Stimulated activated CD4-positive, alpha-beta T cell treated with anti-CD3 and anti-CD28 coated beads, Interleukin-4, amount 100 ng/mL, for 24 hours (primary cell): ENCODE results near the gene DDO.
"Not testable (repeated sequence)": the region's sequence is repeated elsewhere in the genome, so short reads cannot be mapped to it uniquely, and the experiment has no call there.

ENCODE experiments used
- DNase-seq: peaks from one replicate; pipeline ENCODE4 v3.0.0-alpha.2; 2020

Gene DDO

DNA sequence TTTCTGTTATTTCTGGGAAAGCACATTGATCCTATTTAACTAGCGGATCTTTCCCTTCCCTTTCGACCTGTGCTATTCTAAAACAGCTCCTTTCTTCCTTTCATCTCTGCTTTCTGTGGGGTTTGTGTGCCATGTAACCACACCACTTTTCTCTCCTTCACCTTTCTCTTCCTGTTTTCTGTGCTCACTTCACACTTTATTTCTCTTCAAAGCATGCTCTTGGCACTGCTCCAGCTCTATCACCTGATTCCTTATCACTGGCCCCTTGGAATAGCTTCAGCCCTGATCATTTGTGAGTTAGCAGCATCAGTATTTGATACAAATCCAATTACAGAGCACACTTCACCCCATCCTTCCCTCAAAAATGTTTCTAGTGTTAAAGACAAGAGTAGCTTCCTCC, 49.1 kb downstream of the DDO start:
- no peak for DNase-seq

DNA sequence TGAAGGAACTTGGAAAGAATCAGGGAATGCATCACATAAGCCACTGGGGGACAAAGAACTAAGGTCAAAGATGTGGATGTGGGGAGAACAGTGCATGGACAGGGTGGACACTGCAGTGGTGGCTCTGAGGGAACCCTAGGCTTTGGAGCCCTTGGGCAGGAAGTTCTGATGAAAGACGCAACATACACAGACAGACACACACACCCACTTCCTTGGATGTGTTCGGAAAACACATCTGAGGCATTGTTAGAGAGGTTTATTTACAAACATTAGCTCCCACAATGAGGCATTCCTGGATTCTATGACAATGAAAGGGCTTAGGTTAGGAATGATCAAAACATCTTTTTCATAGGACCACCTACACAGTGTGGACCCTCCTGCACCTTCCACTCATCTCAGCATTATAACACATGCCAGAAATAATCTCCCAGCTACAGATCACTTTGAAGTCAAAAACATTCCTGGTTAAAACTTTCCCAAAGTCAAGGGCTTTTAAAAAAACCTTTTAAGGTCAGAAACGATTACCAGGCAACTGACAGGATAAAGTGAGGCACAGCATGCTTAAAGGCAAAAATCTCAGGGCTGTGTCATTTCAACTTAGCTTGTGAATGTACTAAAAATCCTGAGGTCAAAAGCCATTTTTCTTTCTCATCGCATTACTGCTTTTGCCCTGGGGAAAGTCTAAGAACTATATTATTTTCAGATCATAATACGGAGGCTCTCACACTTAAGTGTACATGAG, 50.8 kb downstream of the DDO start:
- DNase-seq, result no peak

DNA sequence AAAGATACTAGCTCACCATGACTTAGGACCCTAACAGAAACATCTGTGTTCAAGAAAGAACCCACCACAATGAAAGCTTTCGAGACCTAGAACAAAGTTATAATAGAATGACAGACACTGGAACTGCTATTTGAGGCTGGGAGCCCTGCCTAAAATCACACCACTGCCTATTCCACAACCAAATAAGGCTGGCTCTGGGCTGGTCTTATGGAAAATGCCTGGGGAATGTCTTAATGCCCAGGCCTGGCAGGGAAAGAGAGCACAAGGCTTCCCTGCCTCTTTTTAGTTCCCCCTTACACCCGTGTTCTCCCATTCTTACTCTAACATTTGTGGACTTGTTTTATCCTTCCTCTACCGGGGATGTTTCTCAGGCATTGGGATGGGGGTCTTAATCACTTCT, 51.6 kb downstream of the DDO start:
- no peak for DNase-seq

DNA sequence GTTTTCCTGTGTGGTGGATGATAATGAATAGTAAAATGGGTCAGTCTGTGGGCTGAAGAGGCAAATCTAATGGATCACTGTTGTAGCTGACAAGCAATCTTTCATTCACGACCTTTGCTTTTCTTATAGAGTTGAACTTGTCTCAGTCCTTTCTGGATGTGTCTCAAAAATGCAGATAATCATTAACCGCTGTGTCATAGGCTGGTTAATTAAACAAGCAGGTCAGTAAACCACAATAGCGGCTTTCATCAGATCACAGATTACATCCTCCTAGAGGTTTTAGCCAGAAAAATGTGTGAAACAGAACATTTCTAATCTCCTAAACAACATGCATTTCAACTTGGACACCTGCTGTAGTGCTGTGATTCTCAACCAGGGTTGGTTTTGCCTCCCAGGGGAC, 54.7 kb downstream of the DDO start:
- DNase-seq, result no peak

DNA sequence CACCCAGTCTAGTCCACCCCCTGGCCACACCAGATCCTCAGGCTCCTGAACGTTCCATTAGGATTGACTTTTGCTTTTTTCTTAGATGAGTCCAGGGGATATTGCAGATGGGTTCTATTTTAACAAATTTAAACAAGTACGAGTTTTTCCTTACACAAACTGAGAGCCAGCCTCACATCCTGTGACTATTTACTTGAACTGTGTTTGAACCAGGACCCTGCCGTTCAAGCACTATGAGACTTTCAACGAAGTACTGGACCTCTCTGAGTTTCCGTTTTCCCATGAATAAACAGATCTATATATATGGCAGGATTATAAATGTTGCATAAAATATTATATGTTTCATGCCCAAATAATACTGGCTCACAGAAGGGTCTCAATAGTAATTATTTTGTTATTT, 55.8 kb downstream of the DDO start:
- DNase-seq, result no peak

DNA sequence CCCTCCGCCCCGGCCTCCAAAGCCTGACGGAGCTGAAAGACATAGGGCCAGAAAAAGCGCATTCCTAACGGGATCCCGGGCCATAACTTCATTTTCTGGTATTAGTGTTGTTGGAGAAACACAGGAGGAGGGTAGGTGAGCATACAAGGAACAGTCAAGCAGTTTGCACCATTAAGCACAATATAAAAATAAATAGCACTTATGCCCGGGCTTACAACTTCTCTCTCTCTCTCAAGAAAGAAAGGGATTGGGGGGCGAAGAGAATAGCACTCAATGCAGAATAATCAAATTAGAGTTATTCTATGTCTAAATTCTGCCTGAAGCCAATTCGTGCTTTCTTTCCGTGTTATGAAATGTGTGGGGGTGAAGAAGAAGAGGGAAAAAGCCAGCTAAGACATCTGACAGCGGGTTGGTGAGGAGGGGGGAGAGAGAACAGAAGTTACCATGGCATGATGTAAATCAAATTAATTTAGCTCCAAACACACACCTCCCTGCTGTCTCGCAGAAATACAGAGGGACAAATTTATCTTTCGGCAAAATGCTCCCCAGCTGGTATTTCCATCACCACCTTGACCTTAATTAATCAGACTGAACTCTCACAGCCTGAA, 56.7 kb downstream of the DDO start:
- DNase-seq, result no peak

DNA sequence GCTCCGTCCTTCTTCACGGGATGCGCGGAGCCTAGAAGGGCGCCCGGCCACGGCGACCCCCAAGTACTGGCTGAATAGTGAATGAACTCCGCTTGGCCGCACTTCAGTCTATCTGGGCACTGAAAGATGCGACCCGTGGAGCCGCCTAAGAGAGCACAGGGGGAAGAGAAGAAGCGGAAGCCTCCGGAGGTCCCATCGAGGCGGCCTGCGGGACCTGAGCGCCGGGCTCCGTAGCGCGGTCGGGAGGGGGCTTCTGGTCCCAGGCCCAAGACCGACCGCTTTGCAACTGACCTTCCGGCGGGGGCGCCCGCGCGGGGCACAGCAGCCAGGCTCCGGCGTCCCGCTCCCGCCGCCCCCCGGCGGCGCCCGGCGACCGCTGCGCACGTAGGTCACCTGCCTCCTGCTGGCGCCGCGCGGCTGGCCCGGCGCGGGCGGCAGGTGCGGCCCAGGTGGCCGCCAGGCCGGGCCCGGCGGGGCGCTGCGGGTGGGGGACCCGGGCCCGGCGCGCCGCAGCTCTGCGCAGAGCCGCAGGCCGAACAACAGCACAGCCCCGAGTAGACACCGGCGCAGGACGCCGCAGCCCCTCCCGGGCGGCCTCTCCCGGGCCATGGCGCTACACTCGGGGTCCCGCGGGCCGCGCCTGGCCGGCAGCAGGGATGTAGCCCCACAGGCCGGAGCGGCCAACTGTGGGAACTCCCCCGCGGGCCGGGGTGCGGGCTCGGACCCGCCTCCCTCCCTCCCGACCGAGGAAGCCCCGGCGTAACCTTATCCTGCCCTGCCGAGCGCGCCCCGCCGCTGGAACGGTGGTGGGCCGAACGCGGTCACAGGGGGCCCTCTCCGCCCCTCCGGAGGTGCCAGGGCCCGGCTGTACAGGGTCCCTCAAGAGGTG, 57.5 kb downstream of the DDO start, which contains the start of gene METTL24:
Gene METTL24, minus strand, starts transcription at position 686 of the 889 bp plus-strand sequence. Its CDS starts 77 bp downstream, at position 609.
- no peak for DNase-seq

DNA sequence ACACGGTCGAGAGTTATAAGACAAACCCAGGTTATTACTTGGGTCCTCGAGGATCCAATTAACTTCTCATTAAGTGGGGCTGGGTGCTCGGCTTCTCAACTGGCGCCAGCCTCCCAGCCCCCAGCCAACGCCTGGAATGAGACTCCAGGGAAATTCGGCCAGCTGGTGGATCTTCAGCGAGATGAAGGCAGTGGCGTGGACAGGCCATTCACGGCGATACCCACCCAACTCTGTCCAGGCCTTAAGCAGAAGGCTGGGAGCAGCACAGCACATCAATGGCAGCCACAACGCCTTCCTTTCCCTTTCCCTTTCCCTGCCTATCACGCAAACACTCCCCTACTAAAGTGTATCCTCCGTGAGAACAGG, 58.1 kb downstream of the DDO start:
- DNase-seq, result no peak

DNA sequence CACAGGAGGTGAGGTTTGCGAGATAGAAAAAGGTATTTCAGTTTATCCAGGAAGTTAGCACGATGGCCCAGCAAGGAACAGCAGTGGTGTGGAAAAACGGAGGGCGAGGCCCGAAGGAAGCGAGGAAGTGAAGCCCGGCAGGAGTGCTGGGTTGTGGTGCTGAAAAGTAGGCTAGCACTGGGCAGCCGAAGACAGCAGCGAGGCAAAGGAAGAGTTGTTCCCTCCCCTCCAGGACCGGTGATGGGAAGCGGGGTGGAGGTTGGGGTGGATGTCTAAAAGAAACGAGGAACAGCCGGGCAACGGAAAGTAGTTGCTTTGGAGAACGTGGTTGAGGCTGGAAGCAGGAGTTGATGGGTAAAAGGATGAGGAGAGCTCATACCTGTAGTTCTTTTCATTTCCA, 58.6 kb downstream of the DDO start:
- DNase-seq, result no peak

DNA sequence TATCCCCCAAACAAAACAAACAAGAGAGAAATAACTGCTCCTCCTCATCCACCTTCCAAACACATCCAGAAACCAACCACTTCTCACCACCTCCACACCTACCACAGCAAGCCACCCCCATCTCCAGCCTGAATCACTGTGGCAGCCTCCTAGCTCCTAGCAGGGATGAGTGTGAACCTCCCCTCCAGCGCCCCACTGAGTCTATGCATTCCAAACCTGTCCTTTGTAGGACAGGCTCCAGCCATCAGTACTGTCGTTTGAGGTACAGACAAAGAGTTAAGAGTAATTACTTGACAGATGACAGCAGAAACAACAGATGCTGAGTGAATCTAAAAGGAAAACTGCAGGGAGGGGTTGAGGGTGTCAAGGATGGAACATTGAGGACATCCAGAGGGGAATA, 59.6 kb downstream of the DDO start:
- DNase-seq, result no peak

DNA sequence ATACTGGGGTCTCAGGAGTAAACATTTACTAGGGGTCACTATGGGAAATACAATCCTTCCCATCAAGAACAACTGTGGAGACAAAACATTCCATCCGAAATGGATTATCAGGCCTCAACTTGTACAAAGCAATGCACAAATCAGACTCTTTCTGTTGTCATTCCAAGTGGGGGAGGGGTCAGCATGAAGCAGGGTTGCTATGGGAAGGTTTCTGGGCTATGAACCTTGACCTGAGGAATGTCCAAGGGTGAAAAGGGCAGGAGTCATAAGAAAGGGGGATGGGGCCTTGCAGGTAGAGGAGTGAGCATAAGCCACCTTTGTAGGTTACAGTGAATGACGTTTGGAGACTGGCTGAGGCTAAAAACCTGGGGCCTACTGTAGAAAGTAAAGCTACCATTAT, 60.4 kb downstream of the DDO start:
- no peak for DNase-seq

DNA sequence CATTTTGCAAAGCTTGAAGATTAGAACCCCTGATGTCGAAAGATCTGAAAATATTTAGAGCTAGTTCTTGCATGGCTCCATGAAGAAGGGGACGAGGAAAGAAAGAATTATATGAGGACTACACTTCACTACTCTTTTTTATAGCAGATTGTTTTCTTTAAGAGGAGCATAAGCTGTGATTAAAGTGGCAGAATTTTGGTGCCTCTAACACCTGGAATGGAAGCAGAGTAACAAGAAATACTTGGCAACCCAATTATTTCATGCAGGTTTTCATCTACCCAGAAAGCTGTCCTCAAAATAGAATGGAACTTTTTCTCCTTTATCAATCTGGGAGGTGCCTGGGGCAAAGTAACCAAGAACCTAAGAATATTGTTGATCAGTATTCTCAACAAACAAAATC, 61.2 kb downstream of the DDO start:
- DNase-seq, result no peak

DNA sequence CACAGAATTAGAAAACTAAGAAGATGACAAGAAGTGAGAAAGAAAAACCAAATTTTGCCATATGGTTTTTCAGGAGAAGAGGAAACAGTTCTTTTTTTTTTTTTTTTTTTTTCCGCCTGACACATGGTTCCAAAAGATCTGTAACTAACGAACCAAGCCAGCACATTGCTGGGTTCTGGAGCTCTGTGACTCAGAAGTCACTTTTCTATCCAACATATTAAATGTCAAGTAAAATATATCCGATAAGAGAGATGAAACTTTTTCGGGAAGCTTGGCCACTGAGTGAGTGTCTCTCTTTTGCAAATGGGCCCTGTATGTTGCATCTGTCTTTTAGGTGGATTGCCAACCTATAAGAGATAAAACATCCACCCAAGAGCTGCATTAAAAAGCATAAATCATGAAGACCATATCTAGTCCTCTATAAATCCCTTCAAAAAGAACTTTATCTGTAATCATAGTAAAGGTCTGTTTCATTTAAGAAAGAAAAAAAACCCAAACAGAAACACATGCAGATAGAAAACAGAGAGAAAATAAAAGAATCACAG, 61.8 kb downstream of the DDO start:
- DNase-seq, result no peak

DNA sequence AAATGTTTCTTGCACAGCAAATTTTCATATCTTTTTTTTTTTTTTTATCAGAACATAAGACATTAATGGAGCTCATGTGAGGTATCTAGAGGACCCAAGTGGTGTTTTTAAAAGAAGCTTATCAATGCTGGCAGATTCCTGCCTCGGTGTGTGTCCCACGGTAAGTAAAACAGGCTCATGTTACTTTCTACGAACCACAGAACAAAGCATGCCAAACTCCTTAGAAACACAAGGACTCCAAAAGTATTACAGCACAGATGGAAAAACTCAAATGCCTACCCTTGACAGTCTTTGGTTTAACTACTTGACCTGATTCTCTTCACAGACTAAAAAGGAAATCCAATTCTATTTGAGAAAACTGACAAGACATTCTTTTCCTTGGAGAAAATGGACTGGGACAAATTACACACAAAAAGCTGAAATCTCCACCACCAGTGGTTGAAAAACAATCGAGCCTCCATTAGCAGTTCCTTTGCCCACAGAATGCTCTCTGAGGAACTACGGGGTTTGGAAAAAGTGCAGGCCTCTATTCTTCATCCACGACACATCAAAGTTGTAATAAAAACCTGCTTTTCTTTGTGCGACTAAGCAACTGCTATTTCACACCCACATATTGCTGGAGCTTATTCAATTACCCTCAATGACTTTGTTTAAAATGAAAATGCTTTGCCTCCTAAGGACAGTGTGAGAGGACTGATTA, 62.7 kb downstream of the DDO start:
- no peak for DNase-seq

DNA sequence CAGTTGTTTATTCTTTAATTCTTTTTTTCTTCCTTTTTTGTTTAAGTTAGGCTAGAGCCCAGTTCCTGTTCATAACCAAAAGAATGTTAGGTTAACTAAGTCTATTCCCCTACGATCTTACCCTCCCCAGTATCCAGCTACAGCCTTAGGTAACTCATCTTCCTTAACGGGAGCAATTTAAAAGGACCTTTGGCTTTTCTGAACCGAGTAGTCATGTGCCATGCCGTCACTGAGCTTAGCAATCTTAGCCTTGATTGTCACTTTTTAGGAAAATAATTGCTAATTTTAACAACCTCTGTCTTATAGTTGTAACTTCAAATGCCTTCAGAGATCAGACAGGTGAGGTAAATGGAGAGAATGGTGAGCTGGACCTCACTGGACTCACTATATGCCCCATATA, 63.4 kb downstream of the DDO start:
- DNase-seq, result no peak

DNA sequence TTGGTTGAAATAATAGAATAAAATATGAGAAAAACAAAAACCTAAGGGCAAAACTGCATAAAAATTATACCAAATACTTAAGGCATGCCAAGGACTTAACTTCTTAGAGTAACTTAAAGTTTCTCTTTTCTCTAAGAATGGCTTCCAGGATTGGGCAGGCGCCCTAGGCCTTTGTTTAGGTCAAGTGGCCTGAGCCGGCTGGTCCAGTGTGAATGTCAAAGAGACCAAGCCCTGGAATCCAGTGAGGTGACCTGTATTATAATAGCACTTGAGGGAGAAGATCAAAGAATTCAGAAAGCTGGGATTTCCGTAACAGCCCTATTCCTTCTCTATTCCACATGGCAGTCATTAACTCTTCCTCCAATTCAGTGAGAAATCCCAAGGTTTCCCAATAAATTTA, 63.8 kb downstream of the DDO start:
- no peak for DNase-seq

DNA sequence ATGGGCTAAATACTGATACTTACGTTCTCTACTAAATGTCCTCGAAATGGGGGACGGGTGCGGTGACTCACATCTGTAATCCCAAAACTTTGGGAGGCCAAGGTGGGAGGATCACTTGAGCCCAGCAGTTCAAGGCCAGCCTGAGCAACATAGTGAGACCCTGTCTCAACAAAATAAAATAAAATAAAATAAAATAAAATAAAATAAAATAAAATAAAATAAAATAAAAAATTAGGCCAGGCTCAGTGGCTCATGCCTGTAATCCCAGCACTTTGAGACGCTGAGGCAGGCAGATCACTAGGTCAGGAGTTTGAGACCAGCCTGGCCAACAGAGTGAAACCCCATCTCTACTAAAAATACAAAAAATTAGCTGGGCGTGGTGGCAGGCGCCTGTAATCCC, 64.8 kb downstream of the DDO start:
- DNase-seq, result not testable (repeated sequence)

DNA sequence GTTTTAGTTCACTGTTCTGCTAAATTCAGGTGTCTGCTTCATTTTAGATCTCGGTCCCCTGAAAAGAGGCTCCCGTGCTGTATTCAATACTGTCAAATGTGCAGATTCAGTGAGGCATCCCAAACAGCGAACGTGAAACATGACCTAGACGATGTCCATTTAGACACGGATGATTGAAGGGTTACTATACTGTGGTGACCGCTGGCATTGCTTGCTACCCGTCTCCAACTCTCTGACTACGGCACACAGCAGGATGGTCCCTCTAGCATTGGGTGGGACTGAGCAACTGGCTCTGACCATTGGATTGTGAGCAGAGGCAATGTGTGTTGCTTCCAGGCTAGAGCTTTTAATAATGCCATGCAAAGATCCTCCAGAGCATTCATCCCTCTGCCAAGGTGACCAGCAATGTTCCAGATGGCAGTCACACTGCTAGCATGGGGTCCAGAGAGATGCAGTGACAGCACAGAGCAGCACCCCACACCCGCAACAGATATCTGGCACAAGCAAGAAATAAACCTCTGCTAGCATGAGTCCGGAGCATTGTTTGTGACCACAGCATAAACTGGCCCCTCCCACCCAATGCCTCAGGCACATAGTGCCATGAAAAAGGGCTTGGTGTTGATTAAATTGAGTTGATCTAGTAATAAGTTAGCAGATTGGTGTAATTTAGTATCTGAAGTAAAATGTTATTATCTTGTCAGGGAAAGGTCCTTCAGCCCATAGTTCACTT, 66.2 kb downstream of the DDO start:
- DNase-seq, result no peak

DNA sequence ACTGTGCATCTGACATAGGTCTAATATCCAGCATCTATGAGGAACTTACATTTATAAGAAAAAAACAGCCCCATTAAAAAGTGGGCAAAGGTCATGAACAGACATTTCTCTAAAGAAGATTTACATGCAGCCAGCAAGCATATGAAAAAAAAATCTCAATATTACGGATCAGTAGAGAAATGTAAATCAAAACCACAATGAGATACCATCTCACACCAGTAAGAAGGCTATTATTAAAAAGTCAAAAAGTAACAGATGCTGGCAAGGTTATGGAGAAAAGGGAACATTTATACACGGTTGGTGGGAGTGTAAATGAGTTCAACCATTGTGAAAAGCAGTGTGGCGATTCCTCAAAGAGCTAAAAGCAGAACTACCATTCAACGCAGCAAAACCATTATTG, 70.3 kb downstream of the DDO start:
- DNase-seq, result no peak

DNA sequence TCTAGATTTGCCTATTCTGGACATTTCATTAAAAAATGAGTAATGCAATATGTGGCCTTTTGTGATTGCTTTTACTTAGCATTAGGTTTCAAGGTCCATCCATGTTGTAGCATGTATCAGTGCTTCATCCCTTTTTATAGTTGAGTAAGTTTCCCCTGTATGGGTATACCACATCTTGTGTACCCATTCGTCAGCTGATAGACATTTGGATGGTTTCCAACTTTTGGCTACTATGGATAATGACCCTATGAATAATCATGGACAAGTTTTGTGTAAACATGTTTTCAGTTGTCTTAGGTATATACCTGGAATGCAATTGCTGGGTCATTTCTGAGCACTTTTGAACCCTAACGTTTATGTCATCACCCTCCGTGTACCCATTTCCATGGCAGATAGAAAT, 72.6 kb downstream of the DDO start:
- DNase-seq, result no peak
